NB4 (cell line): Measurements from ENCODE around the gene VIT.

Source experiments
- MYC ChIP-seq: IDR thresholded peaks from 2 replicates; pipeline ENCODE4 v1.6.1; 2011; ENCODE audit warnings: low read depth, low read length
- POLR2A ChIP-seq: IDR thresholded peaks from 2 replicates; pipeline ENCODE4 v1.6.1; 2011; ENCODE audit warnings: mild to moderate bottlenecking; ENCODE audit not compliant: insufficient read length; ENCODE audit errors: extremely low read depth
- TF ChIP-seq, protein P1 (sequence below): IDR thresholded peaks from one replicate; pipeline ENCODE4 v1.5.1; 2012; ENCODE audit warnings: low read depth, low read length

DNA sequence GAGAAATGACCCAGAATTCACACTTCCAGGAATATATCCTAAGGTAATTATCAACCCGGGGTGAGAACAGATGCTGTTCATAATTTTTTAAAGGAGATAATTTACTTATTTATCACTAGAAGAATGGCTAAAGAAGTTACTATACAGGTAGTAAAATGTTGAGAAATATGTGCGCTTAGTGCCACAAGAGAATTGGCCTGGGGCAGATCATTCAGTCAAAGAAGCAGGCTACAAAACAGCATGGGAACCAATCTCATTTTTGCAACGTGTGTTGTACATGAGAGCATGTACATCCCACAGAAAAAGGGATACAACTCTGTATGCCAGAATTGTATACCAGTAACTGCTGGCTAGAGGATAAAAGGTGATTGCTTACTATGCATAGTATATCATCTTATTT is 75.2 kb downstream of the VIT start:
- TF ChIP-seq POLR2A (no peak), MYC (no peak)
- TF ChIP-seq, protein P1, sequence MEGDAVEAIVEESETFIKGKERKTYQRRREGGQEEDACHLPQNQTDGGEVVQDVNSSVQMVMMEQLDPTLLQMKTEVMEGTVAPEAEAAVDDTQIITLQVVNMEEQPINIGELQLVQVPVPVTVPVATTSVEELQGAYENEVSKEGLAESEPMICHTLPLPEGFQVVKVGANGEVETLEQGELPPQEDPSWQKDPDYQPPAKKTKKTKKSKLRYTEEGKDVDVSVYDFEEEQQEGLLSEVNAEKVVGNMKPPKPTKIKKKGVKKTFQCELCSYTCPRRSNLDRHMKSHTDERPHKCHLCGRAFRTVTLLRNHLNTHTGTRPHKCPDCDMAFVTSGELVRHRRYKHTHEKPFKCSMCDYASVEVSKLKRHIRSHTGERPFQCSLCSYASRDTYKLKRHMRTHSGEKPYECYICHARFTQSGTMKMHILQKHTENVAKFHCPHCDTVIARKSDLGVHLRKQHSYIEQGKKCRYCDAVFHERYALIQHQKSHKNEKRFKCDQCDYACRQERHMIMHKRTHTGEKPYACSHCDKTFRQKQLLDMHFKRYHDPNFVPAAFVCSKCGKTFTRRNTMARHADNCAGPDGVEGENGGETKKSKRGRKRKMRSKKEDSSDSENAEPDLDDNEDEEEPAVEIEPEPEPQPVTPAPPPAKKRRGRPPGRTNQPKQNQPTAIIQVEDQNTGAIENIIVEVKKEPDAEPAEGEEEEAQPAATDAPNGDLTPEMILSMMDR, result no peak
